BJ (cell line): Measurements from ENCODE around the gene ERCC6L2. TPM values are rescaled to one million over a fixed set of nuclear protein-coding genes. Genes with fewer than 3 reads are reported as not detected.

Experiments
- CTCF ChIA-PET: fragments of 350-600 bp; formaldehyde crosslinking; extraction: SDS; loops from one replicate; lab custom pipeline; 2021; ENCODE audit warnings: antibody characterized with exemption, inconsistent platforms; lab: Yijun Ruan, JAX
- POLR2A ChIA-PET: fragments of 300-600 bp; sonication (Branson Sonifier 250); formaldehyde crosslinking; extraction: SDS; loops from one replicate; lab custom pipeline; 2021; ENCODE audit warnings: antibody characterized with exemption; lab: Charles Lee
- DNase-seq: peaks from one replicate; pipeline ENCODE4 v3.0.0-alpha.2; 2011; ENCODE audit warnings: low read depth
- H3K27me3 ChIP-seq: 2 replicates; pipeline ENCODE4 v1.6.0; 2011; ENCODE audit warnings: low read length; ENCODE audit not compliant: control insufficient read depth, insufficient read depth
- H3K36me3 ChIP-seq: 2 replicates; pipeline ENCODE4 v1.5.1; 2011; ENCODE audit warnings: low read length; ENCODE audit not compliant: control insufficient read depth, insufficient read depth
- H3K4me3 ChIP-seq: 2 replicates; pipeline ENCODE4 v1.5.1; 2011; ENCODE audit warnings: low read depth, mild to moderate bottlenecking, control low read depth, low read length
- CTCF ChIP-seq: IDR thresholded peaks from 2 replicates; pipeline ENCODE4 v1.5.1; 2011; ENCODE audit warnings: low read depth, mild to moderate bottlenecking, control low read depth, inconsistent platforms, low read length, moderate library complexity; ENCODE audit not compliant: insufficient read depth
- polyA plus RNA-seq: library from polyadenylated mRNA; depleted of rRNA; stranded (reverse); fragments of >200 nt; gene quantifications from 2 replicates; pipeline ENCODE4 v1.2.3, GENCODE V29; 2011

ERCC6L2 gene
- polyA plus RNA-seq, 1 experiment = 12.0 TPM

GRCh38 chr9:95953986-95954385 lies 78.5 kb downstream of the ERCC6L2 start:
- no peak for DNase-seq
- CTCF ChIA-PET = no interaction called here
- Histone ChIP-seq H3K4me3 (no peak overlapping the region), H3K36me3 (no peaks in the 10 kb centered on the region), H3K27me3 (no peaks in the 10 kb centered on the region)
- POLR2A ChIA-PET = no interaction called here
- no peak for TF ChIP-seq CTCF

- H3K4me3 ChIP-seq = no peak overlapping the region
- no peaks in the 10 kb centered on the region for H3K27me3 ChIP-seq
- POLR2A ChIA-PET = no interaction called here
- no peak for TF ChIP-seq CTCF
- H3K36me3 ChIP-seq = no peaks in the 10 kb centered on the region
- DNase-seq = no peak
- CTCF ChIA-PET = no interaction called here
Observed at GRCh38 chr9:95954940-95955339, 79.4 kb downstream of the ERCC6L2 start.

GRCh38 chr9:95962936-95963335 lies 87.4 kb downstream of the ERCC6L2 start:
- CTCF ChIA-PET = no interaction called here
- POLR2A ChIA-PET = no interaction called here
- DNase-seq = no peak
- H3K4me3 ChIP-seq = no peak overlapping the region
- no peak for TF ChIP-seq CTCF
- H3K27me3 ChIP-seq = no peaks in the 10 kb centered on the region
- peaks cover 1% of the 10 kb centered on the region; the same call in 1 of the 2 replicates for H3K36me3 ChIP-seq

- ChIA-PET POLR2A (no interaction called here), CTCF (no interaction called here)
- Histone ChIP-seq H3K27me3 (no peaks in the 10 kb centered on the region), H3K4me3 (no peak overlapping the region), H3K36me3 (peaks cover 1% of the 10 kb centered on the region; the same call in 1 of the 2 replicates)
- no peak for TF ChIP-seq CTCF
- no peak for DNase-seq
Observed at GRCh38 chr9:95963659-95964058, 88.2 kb downstream of the ERCC6L2 start.

GRCh38 chr9:95966306-95966705 lies 90.8 kb downstream of the ERCC6L2 start:
- ChIA-PET CTCF (interaction anchor here (0.7 kb wide), 1 partner anchor 733 kb away, joined by 3 read pairs; no protein-coding TSS in a partner anchor), POLR2A (no interaction called here)
- Histone ChIP-seq H3K4me3 (no peak overlapping the region), H3K36me3 (peaks cover 1% of the 10 kb centered on the region; the same call in 1 of the 2 replicates), H3K27me3 (no peaks in the 10 kb centered on the region)
- no peak for DNase-seq
- no peak for TF ChIP-seq CTCF
